ENCODE results near the gene DNM3.

DNM3 gene

GRCh38 chr1:172095846-172096245 lies 254.5 kb downstream of the DNM3 start:
- TF ChIP-seq CTCF (IDR thresholded peaks at IDR 0.05; ENCODE audit: insufficient read depth, missing control alignments) = no peak
- DNase-seq (ENCODE audit: insufficient read length, low spot score) (no peak), FAIRE-seq (no peak)

- no peak for FAIRE-seq
- no peak for TF ChIP-seq CTCF (IDR thresholded peaks at IDR 0.05; ENCODE audit: insufficient read depth, missing control alignments)
- no peak for DNase-seq (ENCODE audit: insufficient read length, low spot score)
Measured at GRCh38 chr1:172105230-172105629, 263.9 kb downstream of the DNM3 start.

- no peak for DNase-seq (ENCODE audit: insufficient read length, low spot score)
- no peak for TF ChIP-seq CTCF (IDR thresholded peaks at IDR 0.05; ENCODE audit: insufficient read depth, missing control alignments)
- no peak for FAIRE-seq
Measured at GRCh38 chr1:172107316-172107975, 266.1 kb downstream of the DNM3 start.

GRCh38 chr1:172108161-172108893 lies 267.0 kb downstream of the DNM3 start:
- FAIRE-seq (no peak), DNase-seq (ENCODE audit: insufficient read length, low spot score) (no peak)
- TF ChIP-seq CTCF (IDR thresholded peaks at IDR 0.05; ENCODE audit: insufficient read depth, missing control alignments) = no peak

- FAIRE-seq (no peak), DNase-seq (ENCODE audit: insufficient read length, low spot score) (no peak)
- TF ChIP-seq CTCF (IDR thresholded peaks at IDR 0.05; ENCODE audit: insufficient read depth, missing control alignments) = no peak
Measured at GRCh38 chr1:172109359-172109758, 268.1 kb downstream of the DNM3 start.

GRCh38 chr1:172112576-172112975 lies 271.3 kb downstream of the DNM3 start:
- FAIRE-seq (no peak), DNase-seq (ENCODE audit: insufficient read length, low spot score) (no peak)
- no peak for TF ChIP-seq CTCF (IDR thresholded peaks at IDR 0.05; ENCODE audit: insufficient read depth, missing control alignments)

- FAIRE-seq = no peak
- TF ChIP-seq CTCF (IDR thresholded peaks at IDR 0.05; ENCODE audit: insufficient read depth, missing control alignments) = no peak
- DNase-seq (ENCODE audit: insufficient read length, low spot score) = no peak
Measured at GRCh38 chr1:172117800-172118199, 276.5 kb downstream of the DNM3 start.

All from D721Med (cell line).